GDM1 (cell line): ENCODE measurements around the gene KCNH4.
A peak's percentile ranks its signal among the peaks of the same experiment; 100 is the strongest.
"Not testable (repeated sequence)": the region's sequence is repeated elsewhere in the genome, so short reads cannot be mapped to it uniquely, and the experiment has no call there.

Experiments
- DNase-seq: peaks from one replicate; lab custom pipeline; 2025; lab: John Stamatoyannopoulos, UW

The KCNH4 gene

GRCh38 chr17:42180922-42181850 lies at the start of gene KCNH4:
TSS of gene KCNH4 (minus strand) at chr17:42181142. CDS start at chr17:42180945, 197 bp downstream.
- DNase-seq: peak; percentile 88

DNA sequence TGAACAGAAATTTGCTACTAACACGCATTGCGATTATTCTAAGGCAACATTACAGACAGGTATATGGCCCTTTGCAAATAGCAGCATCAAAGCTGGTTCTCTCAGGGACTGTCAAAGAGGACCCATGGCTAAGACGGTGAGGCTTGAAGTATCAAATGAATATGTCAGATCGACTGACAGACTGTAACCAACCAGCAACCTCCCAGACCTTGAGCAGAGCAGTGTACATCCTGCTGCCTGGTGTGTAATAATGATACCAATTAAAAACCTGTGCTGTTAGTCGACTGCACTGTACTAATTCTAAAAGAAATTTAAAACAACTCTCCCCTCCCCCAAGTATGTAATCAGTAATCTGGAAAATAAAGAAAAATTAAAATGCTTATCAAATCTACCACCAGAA lies 49.3 kb upstream of the KCNH4 start:
- no peak for DNase-seq

DNA sequence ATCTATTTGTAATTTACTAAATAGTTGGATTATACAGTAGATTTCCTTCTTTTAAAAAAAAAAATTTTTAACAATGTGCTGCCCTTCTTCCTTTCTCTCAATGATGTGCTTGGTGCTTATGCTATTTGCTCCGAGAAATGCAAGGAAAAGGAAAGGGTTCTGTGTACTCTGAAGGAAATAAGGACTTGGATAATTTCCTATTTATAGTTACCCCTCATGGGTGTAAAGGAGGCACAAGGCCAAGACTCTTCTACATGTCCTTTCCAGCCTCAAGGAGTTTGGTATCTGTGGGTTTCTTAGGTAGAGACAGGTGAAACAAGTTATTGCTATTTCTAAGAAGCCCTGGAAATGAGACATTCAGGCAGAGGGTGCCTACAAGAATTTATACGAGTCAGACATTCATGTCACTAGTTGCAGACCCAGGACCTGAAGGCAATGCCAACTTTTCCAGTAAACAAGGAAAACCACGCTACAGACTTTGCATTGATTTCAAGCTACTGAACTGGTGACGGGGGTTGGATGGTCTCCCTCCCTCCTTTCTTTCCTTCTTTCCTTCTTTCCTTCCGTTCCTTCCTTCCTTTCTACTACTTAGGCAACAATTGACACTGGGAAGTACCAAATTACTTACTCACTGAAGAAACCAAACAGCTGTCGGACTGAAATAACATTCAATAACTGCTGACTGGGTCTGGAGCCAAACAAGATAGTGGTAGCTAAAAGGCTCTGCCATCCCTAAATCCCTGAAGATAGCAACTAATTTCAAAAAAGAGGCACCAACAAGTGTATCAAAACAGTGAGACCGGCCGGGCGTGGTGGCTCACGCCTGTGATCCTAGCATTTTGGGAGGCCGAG lies 47.1 kb upstream of the KCNH4 start:
- DNase-seq: no peak

GRCh38 chr17:42225646-42226045 lies 44.7 kb upstream of the KCNH4 start:
- no peak for DNase-seq

DNA sequence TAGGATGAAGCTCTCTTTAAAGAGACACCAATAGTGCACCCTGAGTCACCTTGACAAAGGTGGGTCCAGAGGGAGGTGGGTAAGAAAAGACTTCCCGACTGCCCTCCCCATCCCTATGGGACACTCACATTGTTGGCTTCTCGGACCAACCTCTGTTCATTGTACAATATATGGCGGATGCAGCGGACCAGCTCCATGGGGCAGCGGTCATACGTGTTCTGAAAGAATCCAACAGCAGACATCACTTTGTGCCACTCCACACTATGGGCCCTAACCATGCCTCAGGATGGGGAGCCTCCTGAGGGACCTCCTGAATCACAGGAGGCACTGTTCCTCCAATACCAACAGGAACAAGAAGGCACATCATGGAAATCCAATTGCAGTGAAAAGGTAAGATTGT lies 43.7 kb upstream of the KCNH4 start:
- no peak for DNase-seq

- DNase-seq: peak; percentile 60
These were observed 41.2 kb upstream of the KCNH4 start for GRCh38 chr17:42221886-42222745.

DNA sequence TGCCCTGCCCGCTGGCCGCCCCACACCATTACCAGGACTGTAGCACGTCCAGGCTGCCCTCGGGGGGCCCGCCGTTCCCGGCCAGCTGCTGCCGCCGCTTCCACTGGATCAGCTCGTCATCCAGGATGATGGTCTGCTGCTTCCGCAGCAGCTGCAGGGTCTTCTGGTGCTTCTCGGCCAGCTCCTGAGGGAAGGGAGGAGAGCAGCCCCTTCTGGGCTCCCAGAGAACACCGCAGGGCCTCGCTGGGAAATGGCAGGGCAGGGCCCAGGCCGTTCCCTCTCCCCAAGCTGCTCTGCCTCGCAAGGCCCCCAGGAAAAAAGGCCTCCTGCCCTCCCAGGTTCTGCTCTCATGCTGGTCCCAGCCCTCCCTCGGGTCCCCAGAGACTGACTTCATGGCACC lies 38.3 kb upstream of the KCNH4 start:
- not testable (repeated sequence) for DNase-seq

- no peak for DNase-seq
These were observed 33.2 kb upstream of the KCNH4 start for GRCh38 chr17:42214156-42214555.

DNA sequence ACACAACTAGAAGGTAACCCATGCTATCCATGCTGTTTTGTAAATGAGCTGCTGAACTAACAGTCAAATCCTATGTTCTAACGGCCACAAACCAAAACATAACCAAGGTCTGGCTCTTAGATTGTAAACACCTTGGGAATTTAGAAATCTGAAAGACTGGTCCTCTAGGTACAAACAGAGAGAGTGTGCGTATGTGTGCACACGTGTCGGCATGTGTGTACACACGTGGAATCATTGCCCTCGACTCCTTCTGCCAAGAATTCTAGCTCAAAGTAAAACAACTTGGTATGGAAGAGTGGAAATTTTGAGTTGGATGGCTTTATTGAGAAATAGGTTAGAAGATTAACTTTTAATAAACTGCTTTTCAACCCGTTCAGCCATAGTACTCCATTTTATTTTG lies 31.4 kb upstream of the KCNH4 start:
- DNase-seq: no peak

GRCh38 chr17:42211921-42212341 lies 31.0 kb upstream of the KCNH4 start:
- not testable (repeated sequence) for DNase-seq

- no peak for DNase-seq
These were observed 29.1 kb upstream of the KCNH4 start for GRCh38 chr17:42210046-42210445.

DNA sequence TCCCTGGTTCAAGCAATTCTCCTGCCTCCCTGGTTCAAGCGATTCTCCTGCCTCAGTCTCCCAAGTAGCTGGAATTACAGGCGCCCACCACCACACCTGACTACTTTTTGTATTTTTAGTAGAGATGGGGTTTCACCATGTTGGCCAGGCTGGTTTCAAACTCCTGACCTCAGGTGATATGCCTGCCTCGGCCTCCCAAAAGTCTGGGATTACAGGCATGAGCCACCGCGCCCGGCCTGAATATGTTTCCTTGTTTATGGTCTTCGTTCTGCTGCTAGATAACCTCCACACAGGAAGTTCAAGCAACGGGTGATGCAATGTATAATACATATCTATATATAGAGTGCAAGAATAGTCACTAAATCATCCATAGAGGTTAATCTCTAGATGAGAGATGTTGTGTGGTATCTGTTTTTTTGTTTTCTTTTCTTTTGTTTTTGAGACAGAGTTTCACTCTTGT lies 25.2 kb upstream of the KCNH4 start:
- DNase-seq: not testable (repeated sequence)

- no peak for DNase-seq
These were observed 22.4 kb upstream of the KCNH4 start for GRCh38 chr17:42203354-42203753.

GRCh38 chr17:42202696-42203095 lies 21.8 kb upstream of the KCNH4 start:
- no peak for DNase-seq

- DNase-seq: no peak
These were observed 21.2 kb upstream of the KCNH4 start for GRCh38 chr17:42202159-42202558.

DNA sequence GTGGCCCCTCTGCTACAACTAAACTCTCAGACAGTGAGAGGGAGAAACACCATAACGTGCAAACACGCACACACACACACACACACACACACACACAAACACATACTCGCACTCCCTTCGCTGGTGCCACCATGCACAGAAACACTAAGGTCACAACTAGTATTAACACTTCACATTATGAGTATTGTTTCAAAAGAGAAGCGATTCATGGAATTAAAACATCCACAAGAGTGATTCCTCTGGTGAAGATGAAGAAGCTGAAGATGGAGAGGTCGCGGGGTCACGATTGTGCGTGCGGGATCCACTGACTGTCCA lies 20.5 kb upstream of the KCNH4 start:
- no peak for DNase-seq

DNA sequence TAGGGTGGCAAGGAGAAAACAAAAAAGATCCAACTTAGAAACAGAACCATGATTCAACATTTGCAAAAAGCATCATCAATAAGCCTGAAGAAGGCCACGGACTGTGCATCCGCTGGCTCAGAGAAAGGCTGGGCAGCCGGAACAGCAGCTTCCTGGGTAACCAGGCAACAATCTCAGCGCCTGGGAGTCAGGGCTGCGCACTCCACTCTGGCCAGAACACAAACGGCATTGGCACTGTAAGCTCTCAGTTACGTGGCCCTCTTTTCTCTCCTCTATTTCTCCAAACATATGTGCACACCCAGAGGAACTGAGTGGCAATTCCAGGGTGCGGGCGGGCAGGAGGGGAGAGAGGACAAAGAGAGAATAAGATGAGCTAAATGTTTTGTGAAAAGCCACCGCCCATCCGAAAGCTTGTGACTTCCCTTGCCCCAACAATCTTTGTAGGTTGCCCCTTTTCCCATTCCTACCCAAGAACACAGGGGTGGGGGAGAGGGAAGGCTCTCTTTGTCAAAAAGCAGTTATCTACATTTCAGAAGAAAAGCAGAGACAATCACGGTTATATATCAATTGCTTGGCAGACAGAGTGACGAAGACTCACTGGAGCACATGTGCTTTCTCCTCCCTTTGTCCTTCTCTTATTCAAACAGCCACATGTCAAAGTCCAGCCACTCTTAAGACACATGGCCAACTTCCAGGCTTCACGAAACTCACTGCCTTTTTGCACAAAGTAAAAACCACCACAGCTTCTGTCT lies 19.9 kb upstream of the KCNH4 start:
- DNase-seq: no peak

DNA sequence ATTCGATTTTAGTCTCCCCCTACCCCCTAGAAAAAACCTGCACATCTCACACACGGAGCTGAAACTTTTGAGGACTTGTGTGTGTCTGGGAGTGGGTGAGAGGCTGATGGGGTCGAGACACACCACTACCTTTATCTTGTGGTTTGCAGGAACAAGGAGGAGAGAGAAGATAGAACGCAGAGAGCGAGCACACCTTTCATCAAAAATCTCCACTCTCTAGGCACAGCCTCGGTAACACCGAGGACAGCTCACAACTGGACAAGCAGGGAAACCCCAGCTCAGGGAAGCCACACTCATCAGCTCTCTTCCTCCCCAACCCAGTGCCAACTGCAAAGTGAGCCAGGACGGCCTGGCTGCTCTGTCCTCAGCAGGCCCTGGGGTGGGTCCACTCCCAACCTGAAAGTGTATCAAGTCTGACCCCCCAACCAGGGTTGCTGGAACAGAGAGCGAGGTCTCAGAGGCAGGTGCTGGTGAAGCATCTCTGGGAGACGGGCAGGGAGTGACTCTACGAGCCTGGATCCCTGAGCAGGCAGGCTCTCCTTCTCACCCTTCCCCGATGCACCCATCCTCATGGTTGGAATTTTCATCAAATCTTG lies 18.6 kb upstream of the KCNH4 start:
- no peak for DNase-seq

DNA sequence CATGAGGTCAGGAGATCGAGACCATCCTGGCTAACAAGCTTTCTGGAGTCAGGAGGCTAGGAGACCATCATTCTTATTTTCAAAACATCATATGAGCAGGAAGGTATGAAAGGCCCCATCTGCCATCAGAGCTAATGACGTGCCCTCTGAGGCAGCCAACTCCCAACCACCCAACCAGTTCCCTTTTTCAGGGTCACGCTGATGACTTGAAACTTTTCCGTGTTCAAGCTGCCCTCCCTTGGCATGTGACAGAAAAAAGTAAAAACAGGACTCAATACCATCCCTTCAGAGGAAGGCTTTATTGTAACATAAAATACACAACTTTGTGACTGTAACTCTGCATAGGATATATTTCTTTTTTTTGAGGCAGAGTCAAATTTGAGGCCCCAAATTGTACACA lies 18.0 kb upstream of the KCNH4 start:
- DNase-seq: peak; percentile 29

GRCh38 chr17:42197564-42198156 lies 16.7 kb upstream of the KCNH4 start:
- DNase-seq: no peak
